GM18508 (cell line): ENCODE results near the gene LATS2.

Experiments used
- ATAC-seq: cut with Tn5 transposase; IDR thresholded peaks from one replicate; pipeline ENCODE4 v1.9.1; 2021; ENCODE audit warnings: moderate number of reproducible peaks; ENCODE audit not compliant: insufficient read depth, unreplicated experiment

LATS2 gene

GRCh38 chr13:21048901-21049698 lies 12.3 kb downstream of the LATS2 start:
- ATAC-seq: no peak

GRCh38 chr13:21047591-21048282 lies 13.6 kb downstream of the LATS2 start:
- no peak for ATAC-seq

- ATAC-seq: no peak
Measured at GRCh38 chr13:21047087-21047486, 14.3 kb downstream of the LATS2 start.

- no peak for ATAC-seq
Measured at GRCh38 chr13:21046203-21046602, 15.2 kb downstream of the LATS2 start.

- no peak for ATAC-seq
Measured at GRCh38 chr13:21045100-21045499, 16.3 kb downstream of the LATS2 start.

- no peak for ATAC-seq
Measured at GRCh38 chr13:21043898-21044297, 17.5 kb downstream of the LATS2 start.

- ATAC-seq: no peak
Measured at GRCh38 chr13:21040120-21040826, 21.1 kb downstream of the LATS2 start.

- no peak for ATAC-seq
Measured at GRCh38 chr13:21039097-21039800, 22.1 kb downstream of the LATS2 start.

- ATAC-seq: no peak
Measured at GRCh38 chr13:21037656-21038055, 23.7 kb downstream of the LATS2 start.

GRCh38 chr13:21035498-21035897 lies 25.9 kb downstream of the LATS2 start:
- no peak for ATAC-seq

GRCh38 chr13:21034603-21035191 lies 26.7 kb downstream of the LATS2 start:
- no peak for ATAC-seq

- no peak for ATAC-seq
Measured at GRCh38 chr13:21033856-21034602, 27.4 kb downstream of the LATS2 start.

- ATAC-seq: no peak
Measured at GRCh38 chr13:21033212-21033840, 28.1 kb downstream of the LATS2 start.

- ATAC-seq: no peak
Measured at GRCh38 chr13:21032656-21033055, 28.7 kb downstream of the LATS2 start.

- no peak for ATAC-seq
Measured at GRCh38 chr13:21031594-21032275, 29.7 kb downstream of the LATS2 start.

- ATAC-seq: no peak
Measured at GRCh38 chr13:21025539-21025938, 35.8 kb downstream of the LATS2 start.

GRCh38 chr13:21022056-21022979 lies 39.1 kb downstream of the LATS2 start:
- ATAC-seq: no peak
